GM12874 (cell line): ENCODE results near the gene SLC19A1.

ENCODE experiments used
- CTCF ChIP-seq: IDR thresholded peaks from 2 replicates; pipeline ENCODE4 v1.5.1; 2011; ENCODE audit warnings: low read depth, mild to moderate bottlenecking, control low read depth, low read length, moderate library complexity; ENCODE audit not compliant: insufficient read depth

The SLC19A1 gene

GRCh38 chr21:45535341-45536081 is 6.7 kb downstream of the SLC19A1 start:
- no peak for TF ChIP-seq CTCF

- no peak for TF ChIP-seq CTCF
These were observed 7.5 kb downstream of the SLC19A1 start for GRCh38 chr21:45534636-45535331.

GRCh38 chr21:45533846-45534635 is 8.2 kb downstream of the SLC19A1 start:
- TF ChIP-seq CTCF, result no peak

- no peak for TF ChIP-seq CTCF
These were observed 8.8 kb downstream of the SLC19A1 start for GRCh38 chr21:45533361-45533845.

- no peak for TF ChIP-seq CTCF
These were observed 9.3 kb downstream of the SLC19A1 start for GRCh38 chr21:45532826-45533360.

GRCh38 chr21:45531393-45532215 is 10.6 kb downstream of the SLC19A1 start:
- TF ChIP-seq CTCF, result no peak
